Stomach smooth muscle (tissue), 2 donors: ENCODE data around the gene SLC16A9.

ENCODE experiments used
- H3K27ac ChIP-seq: one replicate; pipeline ENCODE4 v1.7.0; 2013; ENCODE audit warnings: mild to moderate bottlenecking, low read length, inconsistent platforms
- H3K27me3 ChIP-seq, 2 donors: one replicate each; pipeline ENCODE4 v1.7.0; 2013; ENCODE audit warnings: low read length in 2 of 2; ENCODE audit not compliant: insufficient read depth in 2 of 2, control insufficient read depth in 1 of 2
- H3K36me3 ChIP-seq, 2 donors: one replicate each; pipeline ENCODE4 v1.7.0; 2013; ENCODE audit warnings: low read length in 2 of 2; ENCODE audit not compliant: control insufficient read depth in 2 of 2, insufficient read depth in 2 of 2
- H3K4me1 ChIP-seq: one replicate; pipeline ENCODE4 v1.7.0; 2013; ENCODE audit warnings: low read length; ENCODE audit not compliant: control insufficient read depth, insufficient read depth
- H3K4me3 ChIP-seq, 2 donors: one replicate each; pipeline ENCODE4 v1.7.0; 2013; ENCODE audit warnings: low read length in 2 of 2
- H3K9ac ChIP-seq, 2 donors: one replicate each; pipeline ENCODE4 v1.7.0; 2013; ENCODE audit warnings: low read length in 2 of 2, mild to moderate bottlenecking in 1 of 2
- H3K9me3 ChIP-seq, 2 donors: one replicate each; pipeline ENCODE4 v1.7.0; 2013; ENCODE audit warnings: low read length in 2 of 2; ENCODE audit not compliant: control insufficient read depth in 2 of 2
- donor health status: healthy.
- donor health status: Pancreatic carcinoma.

SLC16A9 gene

DNA sequence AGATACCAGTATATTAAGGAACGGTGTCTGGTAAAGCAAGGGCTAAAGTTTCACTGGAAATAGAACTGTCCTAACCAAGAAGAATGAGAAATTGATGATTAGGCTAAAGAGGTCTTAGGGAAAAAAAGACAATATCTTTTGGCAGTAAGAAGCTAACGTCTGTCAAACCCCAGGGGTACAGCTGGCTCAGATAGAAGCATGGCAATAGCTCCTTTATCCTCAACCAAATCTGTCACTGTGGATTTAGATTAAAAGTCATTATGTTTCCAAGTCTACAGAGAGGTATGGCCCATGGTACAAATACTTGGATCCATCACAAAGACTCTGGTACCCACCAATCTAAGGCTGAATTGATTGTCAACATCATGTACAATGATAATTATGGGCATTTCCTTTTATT, 8.6 kb upstream of the SLC16A9 start:
- H3K27ac ChIP-seq, result no peak overlapping the region
- H3K36me3 ChIP-seq, result no peaks in the 10 kb centered on the region

GRCh38 chr10:59713196-59713821, 3.7 kb upstream of the SLC16A9 start:
- Histone ChIP-seq H3K9ac (no peak overlapping the region), H3K36me3 (no peaks in the 10 kb centered on the region), H3K4me1 (peaks cover 9% of the 10 kb centered on the region), H3K9me3 (no peaks in the 10 kb centered on the region), H3K4me3 (no peak overlapping the region), H3K27ac (no peak overlapping the region), H3K27me3 (peaks cover 0 to 2% of the 10 kb centered on the region in 2 donors)

More for the DNA sequence above, 8.6 kb upstream of the SLC16A9 start:
- H3K4me1 ChIP-seq, result no peaks in the 10 kb centered on the region
- H3K9me3 ChIP-seq, result no peaks in the 10 kb centered on the region
- no peak overlapping the region for H3K4me3 ChIP-seq
- H3K27me3 ChIP-seq, result no peaks in the 10 kb centered on the region
- H3K9ac ChIP-seq, result no peak overlapping the region

DNA sequence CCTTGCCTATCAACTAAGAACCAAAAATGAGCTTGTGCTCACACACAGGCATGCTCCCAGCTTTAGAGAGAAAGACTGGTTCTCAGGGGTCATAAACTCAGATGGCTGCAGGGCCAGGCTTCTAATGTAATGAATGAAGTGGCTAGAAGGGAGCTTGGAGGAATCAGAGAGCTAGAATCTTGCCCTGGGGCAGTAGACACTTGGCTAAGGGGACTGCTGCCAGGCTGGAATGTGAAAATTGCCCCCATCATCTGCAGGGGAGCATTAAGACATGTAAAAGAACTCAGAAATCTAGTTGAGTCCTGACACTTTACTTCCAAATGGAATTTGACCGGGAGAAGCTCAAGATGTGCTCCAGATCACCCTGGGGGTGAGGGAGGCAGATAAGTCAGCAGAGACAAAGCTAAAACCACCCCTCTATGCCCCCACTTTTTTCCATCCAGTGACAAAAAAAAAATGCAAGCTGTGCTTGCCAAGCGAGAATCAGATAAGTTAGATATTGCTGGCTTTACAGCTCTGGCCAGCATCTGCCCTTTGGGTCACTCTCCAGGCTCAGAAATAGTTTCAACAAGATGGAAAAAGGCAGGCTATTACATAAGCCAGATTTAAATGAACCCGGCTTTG, 2.3 kb upstream of the SLC16A9 start:
- Histone ChIP-seq H3K27ac (no peak overlapping the region), H3K9me3 (no peaks in the 10 kb centered on the region), H3K27me3 (peaks cover 2 to 5% of the 10 kb centered on the region in 2 donors), H3K4me3 (no peak overlapping the region), H3K9ac (no peak overlapping the region), H3K4me1 (peaks cover 9% of the 10 kb centered on the region), H3K36me3 (no peaks in the 10 kb centered on the region)

- H3K4me3 ChIP-seq, result peak overlapping the region; percentile 63 to 76
- no peaks in the 10 kb centered on the region for H3K36me3 ChIP-seq
- no peak overlapping the region for H3K27ac ChIP-seq
- H3K27me3 ChIP-seq, result peaks cover 2 to 5% of the 10 kb centered on the region in 2 donors
- peak overlapping the region; percentile 38 to 47 for H3K9ac ChIP-seq
- peaks cover 9% of the 10 kb centered on the region for H3K4me1 ChIP-seq
- H3K9me3 ChIP-seq, result no peaks in the 10 kb centered on the region
These were observed 745 bp downstream of the SLC16A9 start for GRCh38 chr10:59708816-59709394.

DNA sequence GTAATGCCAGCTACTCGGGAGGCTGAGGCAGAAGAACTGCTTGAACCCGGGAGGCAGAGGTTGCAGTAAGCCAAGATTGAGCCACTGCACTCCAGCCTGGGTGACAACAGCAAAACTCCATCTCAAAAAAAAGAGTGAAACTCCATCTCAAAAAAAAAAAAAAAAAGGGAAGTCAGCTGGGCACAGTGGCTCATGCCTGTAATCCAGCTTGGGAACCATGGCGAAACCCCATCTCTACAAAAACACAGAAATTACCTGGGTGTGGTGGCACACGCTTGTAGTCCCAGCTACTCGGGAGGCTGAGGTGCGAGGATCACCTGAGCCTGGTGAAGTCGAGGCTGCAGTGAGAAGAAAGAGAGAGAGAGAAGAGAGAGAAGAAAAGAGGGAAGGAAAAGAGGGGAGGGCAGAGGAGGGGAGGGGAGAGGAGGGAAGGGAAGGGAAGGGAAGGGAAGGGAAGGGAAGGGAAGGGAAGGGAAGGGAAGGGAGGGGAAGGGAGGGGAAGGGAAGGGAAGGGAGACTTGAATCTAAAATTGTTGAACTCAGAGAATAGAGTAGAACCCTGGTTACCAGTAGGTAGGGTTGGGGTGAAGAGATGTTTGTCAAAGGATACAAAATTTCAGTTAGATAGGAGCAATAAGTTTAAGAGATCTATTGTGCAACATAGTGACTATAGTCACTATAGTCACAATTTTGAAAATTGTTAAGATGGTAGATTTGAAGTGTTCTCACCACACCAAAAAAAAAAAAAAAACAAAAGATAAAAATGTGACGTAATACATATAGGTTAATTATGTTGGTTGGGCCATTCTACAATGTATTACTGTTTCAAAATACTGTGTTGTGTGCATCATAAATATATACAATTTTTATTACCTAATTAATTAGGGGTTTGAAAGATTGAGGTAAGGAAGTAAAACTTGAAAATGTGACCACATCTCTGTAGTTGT, 2.5 kb downstream of the SLC16A9 start:
- peaks cover 9% of the 10 kb centered on the region for H3K4me1 ChIP-seq
- no peak overlapping the region for H3K9ac ChIP-seq
- H3K27me3 ChIP-seq, result peaks cover 2 to 5% of the 10 kb centered on the region in 2 donors
- H3K36me3 ChIP-seq, result no peaks in the 10 kb centered on the region
- no peak overlapping the region for H3K27ac ChIP-seq
- H3K4me3 ChIP-seq, result no peak overlapping the region
- H3K9me3 ChIP-seq, result no peaks in the 10 kb centered on the region

- H3K4me1 ChIP-seq, result peaks cover 9% of the 10 kb centered on the region
- H3K27ac ChIP-seq, result no peak overlapping the region
- no peak overlapping the region for H3K4me3 ChIP-seq
- H3K9me3 ChIP-seq, result no peaks in the 10 kb centered on the region
- no peak overlapping the region for H3K9ac ChIP-seq
- no peaks in the 10 kb centered on the region for H3K36me3 ChIP-seq
- H3K27me3 ChIP-seq, result peaks cover 4 to 5% of the 10 kb centered on the region in 2 donors
These were observed 3.7 kb downstream of the SLC16A9 start for GRCh38 chr10:59705931-59706330.

DNA sequence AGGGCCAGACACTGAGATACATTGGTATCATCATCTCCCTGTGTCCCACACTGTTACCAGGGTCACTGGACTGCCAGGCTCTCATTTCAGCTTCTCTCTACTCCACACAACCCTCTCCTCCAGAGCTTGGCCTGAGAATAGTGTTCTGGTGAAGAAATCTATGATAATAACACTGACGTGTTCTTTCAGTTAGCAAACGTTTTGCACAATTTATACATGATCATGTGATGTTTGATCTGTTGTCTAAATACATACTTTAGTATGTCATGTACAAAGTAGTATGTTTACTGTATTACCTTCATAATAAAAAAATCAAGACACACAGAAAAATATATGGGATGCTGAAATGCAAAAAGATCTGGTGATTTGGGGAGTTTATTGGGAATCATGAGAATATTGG, 5.0 kb downstream of the SLC16A9 start:
- H3K27ac ChIP-seq, result no peak overlapping the region
- no peak overlapping the region for H3K4me3 ChIP-seq
- no peaks in the 10 kb centered on the region for H3K36me3 ChIP-seq
- no peak overlapping the region for H3K9ac ChIP-seq
- H3K9me3 ChIP-seq, result no peaks in the 10 kb centered on the region
- H3K4me1 ChIP-seq, result peaks cover 9% of the 10 kb centered on the region
- peaks cover 4 to 5% of the 10 kb centered on the region in 2 donors for H3K27me3 ChIP-seq

DNA sequence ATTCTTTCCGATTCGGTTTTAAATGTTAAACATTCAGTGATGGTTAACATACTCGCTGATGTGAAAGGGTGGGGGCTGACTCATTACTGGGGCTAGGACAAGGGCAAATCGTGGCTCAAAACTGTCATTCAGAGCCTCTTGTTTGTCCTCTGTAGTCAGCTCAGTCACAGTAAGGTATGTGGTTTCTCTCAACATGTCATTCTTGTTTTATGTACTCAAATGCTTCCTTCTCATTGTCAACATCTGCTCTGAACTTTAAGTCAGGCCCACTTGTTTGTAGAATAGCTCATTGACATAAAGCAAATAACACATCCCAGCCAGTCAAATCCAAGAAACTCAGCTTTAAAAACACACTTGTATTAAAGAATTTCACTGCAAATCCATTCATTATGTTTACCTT, 7.3 kb downstream of the SLC16A9 start:
- Histone ChIP-seq H3K27ac (no peak overlapping the region), H3K9ac (no peak overlapping the region), H3K9me3 (no peaks in the 10 kb centered on the region), H3K4me1 (no peaks in the 10 kb centered on the region), H3K27me3 (peaks cover 2% of the 10 kb centered on the region in 2 donors), H3K4me3 (no peak overlapping the region), H3K36me3 (no peaks in the 10 kb centered on the region)

DNA sequence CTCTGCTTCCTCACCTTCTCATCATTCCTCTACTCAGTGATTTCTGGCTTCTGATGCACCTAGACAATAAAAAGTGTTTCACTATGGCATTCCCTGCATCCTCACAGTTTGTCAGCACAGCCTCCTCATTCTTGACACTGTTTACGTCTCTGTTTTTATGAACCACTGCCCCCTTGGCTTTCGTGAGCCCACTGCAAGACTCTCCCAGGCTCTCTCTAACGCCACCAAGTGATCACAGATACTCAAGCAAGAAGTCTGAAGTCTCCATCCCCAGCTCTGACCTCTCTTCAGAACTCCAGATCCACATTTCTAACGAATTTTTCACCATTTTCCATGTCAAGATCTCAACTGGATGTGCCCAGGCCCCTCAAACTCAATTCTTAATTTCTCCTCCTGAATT, 8.9 kb downstream of the SLC16A9 start:
- H3K36me3 ChIP-seq, result no peaks in the 10 kb centered on the region
- no peaks in the 10 kb centered on the region for H3K9me3 ChIP-seq
- no peak overlapping the region for H3K9ac ChIP-seq
- H3K4me1 ChIP-seq, result no peaks in the 10 kb centered on the region
- H3K27me3 ChIP-seq, result peaks cover 2% of the 10 kb centered on the region in 2 donors
- no peak overlapping the region for H3K27ac ChIP-seq
- H3K4me3 ChIP-seq, result no peak overlapping the region

DNA sequence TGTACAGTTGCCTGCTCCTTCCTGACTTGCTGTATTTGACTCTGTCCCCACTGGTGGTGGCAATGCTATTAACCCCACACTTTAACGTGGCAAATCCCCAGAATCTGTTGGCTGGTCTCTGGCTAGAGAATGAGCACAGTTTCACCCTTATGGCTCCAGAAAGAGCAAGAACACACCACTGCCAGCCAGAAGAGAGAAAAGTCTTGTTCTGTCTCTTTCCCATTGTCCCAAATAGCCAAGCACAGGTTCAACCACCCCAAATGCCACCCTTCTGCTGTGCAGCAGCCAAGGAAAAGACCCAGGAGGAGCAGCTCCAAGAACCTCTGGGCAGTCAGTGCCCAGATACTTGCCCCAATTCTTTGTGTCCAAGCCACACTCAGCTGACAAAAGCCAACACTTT, 11.3 kb downstream of the SLC16A9 start:
- H3K36me3 ChIP-seq, result no peaks in the 10 kb centered on the region
- no peaks in the 10 kb centered on the region for H3K4me1 ChIP-seq
- H3K27me3 ChIP-seq, result peaks cover 2% of the 10 kb centered on the region in 2 donors
- no peaks in the 10 kb centered on the region for H3K9me3 ChIP-seq
- no peak overlapping the region for H3K27ac ChIP-seq
- H3K9ac ChIP-seq, result no peak overlapping the region
- no peak overlapping the region for H3K4me3 ChIP-seq
